GM19324 (cell line): Measurements from ENCODE around the gene S100A7.
"Not testable (repeated sequence)": the region's sequence is repeated elsewhere in the genome, so short reads cannot be mapped to it uniquely, and the experiment has no call there.

Source experiments
- ATAC-seq: cut with Tn5 transposase; IDR thresholded peaks from one replicate; pipeline ENCODE4 v1.9.1; 2021; ENCODE audit warnings: mild to moderate bottlenecking, moderate library complexity; ENCODE audit not compliant: unreplicated experiment, low FRiP score

S100A7 gene

GRCh38 chr1:153478047-153478691, 17.7 kb upstream of the S100A7 start:
- ATAC-seq = no peak

- ATAC-seq = no peak
These were observed 16.1 kb upstream of the S100A7 start for GRCh38 chr1:153476491-153477093.

- no peak for ATAC-seq
These were observed 14.8 kb upstream of the S100A7 start for GRCh38 chr1:153475282-153475681.

DNA sequence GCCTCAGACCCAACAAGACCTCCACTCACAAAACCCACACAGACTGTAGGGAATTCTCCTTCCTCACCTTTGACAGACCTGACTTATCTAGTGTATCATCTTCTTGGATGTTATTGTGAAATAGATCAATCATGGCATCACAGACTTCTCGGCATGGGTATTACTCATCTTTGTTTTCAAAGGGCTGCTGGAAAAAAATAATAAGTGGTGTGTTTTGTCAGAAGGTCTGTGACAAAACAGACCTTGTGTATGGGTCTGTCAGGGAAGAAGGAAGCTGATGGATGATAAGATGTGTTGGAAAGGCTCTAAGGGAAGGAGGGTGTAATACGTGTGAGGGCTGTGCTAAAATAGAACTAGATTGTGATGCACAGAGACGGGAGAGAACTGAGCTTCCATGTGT, 13.9 kb upstream of the S100A7 start:
- ATAC-seq = no peak

DNA sequence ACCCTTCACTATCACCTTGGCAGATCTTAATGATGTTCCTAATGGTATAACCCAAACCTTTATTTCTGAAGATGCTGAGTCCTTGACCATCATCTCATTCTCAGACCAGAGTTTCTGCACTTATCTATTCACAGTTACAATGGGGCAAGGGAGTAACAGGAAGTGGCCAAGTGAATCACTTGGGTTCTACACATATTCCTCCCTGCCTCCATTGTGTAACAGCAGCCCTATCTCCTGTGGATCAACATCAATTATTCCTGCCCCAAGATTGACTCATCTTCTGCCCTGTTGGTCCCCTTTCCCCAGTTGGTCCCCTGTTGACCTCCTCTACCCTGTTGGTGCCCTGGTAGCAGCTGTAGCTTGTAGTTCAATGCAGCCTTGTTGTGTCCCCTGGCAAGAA, 10.3 kb upstream of the S100A7 start:
- ATAC-seq = no peak

DNA sequence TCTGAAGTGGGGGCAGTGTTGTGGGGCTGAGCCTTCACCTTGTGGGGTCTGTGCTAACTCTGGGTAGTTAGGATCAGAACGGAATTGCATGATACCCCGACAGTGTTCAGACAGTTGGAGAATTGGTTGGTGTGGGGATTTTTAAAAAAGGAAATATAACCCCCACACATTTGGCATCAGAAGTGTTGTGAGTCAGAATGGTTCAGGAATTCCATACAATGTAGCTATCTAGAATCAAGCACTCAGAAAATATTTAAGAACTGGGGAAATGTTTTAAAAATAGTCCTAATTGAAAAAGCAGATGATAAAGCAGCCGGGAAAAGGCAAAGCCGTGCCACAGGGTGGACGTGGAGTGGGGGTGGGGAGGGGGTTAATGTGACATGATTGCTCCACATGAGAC, 6.5 kb upstream of the S100A7 start:
- no peak for ATAC-seq

- no peak for ATAC-seq
These were observed 5.6 kb upstream of the S100A7 start for GRCh38 chr1:153465811-153466636.

DNA sequence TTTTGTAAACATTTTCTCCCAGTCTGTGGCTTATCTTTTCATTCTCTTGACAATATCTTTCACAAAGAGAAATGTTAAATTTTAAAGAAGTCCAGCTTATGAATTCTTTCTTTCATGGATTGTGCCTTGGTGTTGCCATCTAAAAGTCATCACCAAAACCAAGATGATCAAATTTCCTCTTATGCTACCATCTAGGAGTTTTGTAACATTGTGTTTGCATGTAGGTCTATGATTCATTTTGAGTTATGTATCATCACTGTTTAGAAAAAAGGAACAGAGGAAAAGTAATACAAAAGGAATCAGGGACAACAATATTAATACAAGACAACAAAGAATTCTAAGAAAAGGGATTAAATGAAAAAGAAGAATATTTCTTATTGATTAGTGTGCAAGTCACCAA, 2.3 kb upstream of the S100A7 start:
- ATAC-seq = not testable (repeated sequence)

GRCh38 chr1:153459655-153460054, 796 bp downstream of the S100A7 start:
- no peak for ATAC-seq

DNA sequence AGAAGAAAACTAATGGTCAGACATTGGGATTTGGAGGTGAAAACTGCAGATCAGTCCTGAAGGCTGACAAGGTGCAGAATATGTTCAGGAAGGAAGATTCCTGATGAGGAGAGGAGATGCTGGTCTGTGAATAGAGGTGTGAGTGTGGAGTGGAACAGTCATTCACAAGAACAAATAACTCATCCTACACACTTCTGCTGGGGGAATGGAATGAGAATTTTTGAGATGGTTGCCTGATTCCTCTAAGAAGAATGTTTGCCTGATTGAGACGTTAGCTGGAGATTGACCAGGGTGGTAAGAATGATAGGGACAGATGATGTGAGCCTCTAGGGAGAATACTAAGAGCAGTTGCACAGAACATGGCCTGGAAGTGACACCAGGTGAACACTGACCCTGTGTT, 4.1 kb downstream of the S100A7 start:
- no peak for ATAC-seq

GRCh38 chr1:153448851-153449250, 11.6 kb downstream of the S100A7 start:
- not testable (repeated sequence) for ATAC-seq

DNA sequence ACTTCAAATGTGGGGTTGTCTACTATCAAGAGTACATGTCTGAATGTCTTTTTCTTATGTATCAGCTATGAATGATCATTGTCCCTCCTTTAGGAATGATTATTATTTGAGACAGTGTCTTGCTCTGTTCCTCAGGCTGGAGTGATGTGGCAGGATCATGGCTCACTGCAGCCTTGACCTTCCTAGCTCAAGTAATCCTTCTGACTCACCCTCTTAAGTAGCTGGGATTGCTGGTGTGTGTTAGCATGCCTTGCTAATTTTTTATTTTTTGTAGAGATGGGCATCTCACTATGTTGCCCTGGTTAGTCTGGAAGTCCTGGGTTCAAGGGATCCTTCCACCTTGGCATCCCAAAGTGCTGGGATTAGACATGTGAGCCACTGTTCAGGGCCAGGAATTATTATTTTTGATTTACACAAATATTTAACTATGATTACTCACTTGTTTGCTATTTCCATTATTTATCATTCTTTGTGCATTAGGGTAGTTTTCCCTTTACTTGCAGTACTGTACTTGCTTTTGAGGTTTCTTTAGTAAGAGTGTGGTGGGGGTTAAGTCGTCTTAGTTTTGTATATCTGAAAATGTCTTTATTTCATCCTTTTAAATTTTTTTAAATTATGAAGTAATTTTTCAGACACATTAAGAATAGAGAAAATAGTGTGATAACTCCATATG, 12.8 kb downstream of the S100A7 start:
- no peak for ATAC-seq

GRCh38 chr1:153444078-153444477, 16.4 kb downstream of the S100A7 start:
- no peak for ATAC-seq

GRCh38 chr1:153443486-153443885, 17.0 kb downstream of the S100A7 start:
- no peak for ATAC-seq

- no peak for ATAC-seq
These were observed 19.2 kb downstream of the S100A7 start for GRCh38 chr1:153441238-153441755.

- ATAC-seq = no peak
These were observed 21.2 kb downstream of the S100A7 start for GRCh38 chr1:153439273-153439672.

GRCh38 chr1:153438599-153438998, 21.9 kb downstream of the S100A7 start:
- ATAC-seq = no peak

- ATAC-seq = no peak
These were observed 23.2 kb downstream of the S100A7 start for GRCh38 chr1:153437236-153437635.

- no peak for ATAC-seq
These were observed 25.6 kb downstream of the S100A7 start for GRCh38 chr1:153434746-153435455.
